Neutrophil (primary cell): ENCODE measurements around the gene ZMYND12.
A peak's percentile ranks its signal among the peaks of the same experiment; 100 is the strongest.

Source experiments
- H3K27ac ChIP-seq: fragments of 200-600 bp; sonication (generic); 2 replicates; pipeline ENCODE4 v1.5.1; 2016; ENCODE audit warnings: mild to moderate bottlenecking, moderate library complexity
- H3K27me3 ChIP-seq: fragments of 200-600 bp; sonication (generic); 2 replicates; pipeline ENCODE4 v1.6.0; 2016; ENCODE audit warnings: mild to moderate bottlenecking
- H3K36me3 ChIP-seq: fragments of 200-600 bp; sonication (generic); 2 replicates; pipeline ENCODE4 v1.5.1; 2017
- H3K4me1 ChIP-seq, 2 experiments: fragments of 200-600 bp in 1 of 2; sonication (generic) in 1 of 2; 1 replicate in 1 of 2; 2 replicates in 1 of 2; pipeline versions ENCODE4 v1.5.1 to v1.6.1; 2013 to 2016; ENCODE audit warnings: low read depth in 1 of 2, low read length in 1 of 2, mild to moderate bottlenecking in 1 of 2, moderate library complexity in 1 of 2; ENCODE audit not compliant: control insufficient read depth in 1 of 2, insufficient read depth in 1 of 2
- H3K4me3 ChIP-seq, 2 experiments: fragments of 200-600 bp in 1 of 2; sonication (generic) in 1 of 2; 1 replicate in 1 of 2; 2 replicates in 1 of 2; pipeline ENCODE4 v1.5.1; 2013 to 2016; ENCODE audit warnings: low read depth in 1 of 2, low read length in 1 of 2, mild to moderate bottlenecking in 1 of 2, moderate library complexity in 1 of 2
- H3K9me3 ChIP-seq: fragments of 200-600 bp; sonication (generic); 2 replicates; pipeline ENCODE4 v1.5.1; 2016
- CTCF ChIP-seq: fragments of 200-600 bp; sonication (generic); IDR thresholded peaks from 2 replicates; pipeline ENCODE4 v1.5.1; 2016; ENCODE audit warnings: antibody characterized with exemption

The ZMYND12 gene

GRCh38 chr1:42469727-42470126 lies 13.9 kb upstream of the ZMYND12 start:
- no peak overlapping the region for H3K4me3 ChIP-seq
- H3K4me1 ChIP-seq: no peaks in the 10 kb centered on the region
- H3K27me3 ChIP-seq: no peaks in the 10 kb centered on the region
- no peaks in the 10 kb centered on the region for H3K9me3 ChIP-seq
- no peak for TF ChIP-seq CTCF
- H3K36me3 ChIP-seq: no peaks in the 10 kb centered on the region
- H3K27ac ChIP-seq: no peak overlapping the region

GRCh38 chr1:42466030-42466429 lies 10.2 kb upstream of the ZMYND12 start:
- H3K4me3 ChIP-seq: no peak overlapping the region
- H3K9me3 ChIP-seq: no peaks in the 10 kb centered on the region
- peaks cover 18% of the 10 kb centered on the region for H3K36me3 ChIP-seq
- H3K27ac ChIP-seq: no peak overlapping the region
- peaks cover 20% of the 10 kb centered on the region for H3K27me3 ChIP-seq
- TF ChIP-seq CTCF: no peak
- H3K4me1 ChIP-seq: peaks cover 17 to 18% of the 10 kb centered on the region in 2 experiments

GRCh38 chr1:42463921-42464320 lies 8.1 kb upstream of the ZMYND12 start:
- Histone ChIP-seq H3K9me3 (no peaks in the 10 kb centered on the region), H3K27me3 (peaks cover 20% of the 10 kb centered on the region), H3K36me3 (peaks cover 39% of the 10 kb centered on the region), H3K4me1 (peaks cover 17 to 18% of the 10 kb centered on the region in 2 experiments), H3K27ac (no peak overlapping the region), H3K4me3 (no peak overlapping the region)
- no peak for TF ChIP-seq CTCF

GRCh38 chr1:42462828-42463763 lies 7.3 kb upstream of the ZMYND12 start, which contains the start of gene CCDC30:
Gene CCDC30, plus strand, starts transcription at chr1:42463286. Its CDS starts 17,266 bp downstream, at chr1:42480552.
- Histone ChIP-seq H3K27ac (no peak within 1 kb of the TSS), H3K4me1 (peaks cover 17 to 18% of the 10 kb centered on the region in 2 experiments), H3K27me3 (peaks cover 20% of the 10 kb centered on the region), H3K4me3 (peak within 1 kb of the TSS; percentile 13 to 36), H3K9me3 (no peaks in the 10 kb centered on the region), H3K36me3 (peaks cover 47% of the 10 kb centered on the region)
- TF ChIP-seq CTCF: no peak

GRCh38 chr1:42461196-42461595 lies 5.4 kb upstream of the ZMYND12 start:
- Histone ChIP-seq H3K36me3 (peaks cover 55% of the 10 kb centered on the region), H3K27me3 (peaks cover 20% of the 10 kb centered on the region), H3K27ac (no peak overlapping the region)

More at GRCh38 chr1:42461196-42461595, 5.4 kb upstream of the ZMYND12 start:
- Histone ChIP-seq H3K4me3 (no peak overlapping the region), H3K4me1 (peaks cover 26 to 31% of the 10 kb centered on the region in 2 experiments), H3K9me3 (no peaks in the 10 kb centered on the region)
- TF ChIP-seq CTCF: no peak
